WTC11 (cell line): ENCODE data around the gene TPM2. TPM values are rescaled to one million over a fixed set of nuclear protein-coding genes. Genes with fewer than 3 reads are reported as not detected.

ENCODE experiments used
- ATAC-seq: fragments of 200-7000 bp; cut with Tn5 transposase; 2 replicates; pipeline ENCODE4 v1.10.0; 2021; ENCODE audit warnings: mild to moderate bottlenecking, moderate library complexity
- CTCF ChIA-PET: fragments of 300-600 bp; sonication (Branson Sonifier 250); formaldehyde crosslinking; loops from one replicate; lab custom pipeline; 2021; ENCODE audit warnings: antibody characterized with exemption; lab: Charles Lee
- POLR2A ChIA-PET: fragments of 350-600 bp; sonication (Branson Sonifier 250); formaldehyde crosslinking; loops from one replicate; lab custom pipeline; 2021; ENCODE audit warnings: antibody characterized with exemption; lab: Charles Lee
- DNase-seq: peaks from one replicate; pipeline ENCODE4 v3.0.0; 2021; ENCODE audit warnings: low spot score
- H3K27ac Mint-ChIP-seq: 2 replicates; pipeline ENCODE4 v1.8.0; 2021; ENCODE audit warnings: mixed read lengths
- H3K27me3 Mint-ChIP-seq: 2 replicates; pipeline ENCODE4 v1.8.0; 2021; ENCODE audit warnings: low read depth, mild to moderate bottlenecking, moderate library complexity, mixed read lengths
- H3K36me3 Mint-ChIP-seq: 2 replicates; pipeline ENCODE4 v1.8.0; 2021; ENCODE audit warnings: mixed read lengths
- H3K4me1 Mint-ChIP-seq: 2 replicates; pipeline ENCODE4 v1.8.0; 2022; ENCODE audit warnings: mixed read lengths
- H3K4me3 Mint-ChIP-seq: 2 replicates; pipeline ENCODE4 v1.8.0; 2021; ENCODE audit warnings: mild to moderate bottlenecking, moderate library complexity, mixed read lengths
- H3K9me3 Mint-ChIP-seq: 2 replicates; pipeline ENCODE4 v1.8.0; 2021; ENCODE audit warnings: mixed read lengths
- ATF3 ChIP-seq: sonication (generic); formaldehyde crosslinking; conservative IDR thresholded peaks from 2 replicates; pipeline ENCODE4 v1.8.1; 2022; ENCODE audit warnings: mild to moderate bottlenecking, missing genetic modification reagents
- ATF6 ChIP-seq: sonication (generic); formaldehyde crosslinking; IDR thresholded peaks from 2 replicates; pipeline ENCODE4 v1.8.1; 2023; ENCODE audit warnings: mild to moderate bottlenecking, missing genetic modification reagents
- FOXK1 ChIP-seq: sonication (generic); formaldehyde crosslinking; IDR thresholded peaks from 2 replicates; pipeline ENCODE4 v1.8.0; 2022; ENCODE audit warnings: mild to moderate bottlenecking, moderate library complexity, missing genetic modification reagents
- FOXP1 ChIP-seq: sonication (generic); formaldehyde crosslinking; IDR thresholded peaks from 2 replicates; pipeline ENCODE4 v1.8.0; 2022; ENCODE audit warnings: missing genetic modification reagents, mild to moderate bottlenecking, moderate library complexity, borderline replicate concordance
- HMGA2 ChIP-seq: fragments of 250-450 bp; sonication (Bioruptor Pico); IDR thresholded peaks from 2 replicates; pipeline ENCODE4 v1.4.0; 2021; ENCODE audit warnings: mild to moderate bottlenecking, moderate library complexity
- NFE2L1 ChIP-seq: sonication (generic); formaldehyde crosslinking; IDR thresholded peaks from 2 replicates; pipeline ENCODE4 v1.8.1; 2023; ENCODE audit warnings: missing genetic modification reagents
- NFYB ChIP-seq: sonication (generic); formaldehyde crosslinking; conservative IDR thresholded peaks from 2 replicates; pipeline ENCODE4 v1.8.0; 2022; ENCODE audit warnings: low read depth, missing genetic modification reagents
- PRRX2 ChIP-seq: fragments of 250-450 bp; sonication (Bioruptor Pico); IDR thresholded peaks from 2 replicates; pipeline ENCODE4 v1.8.0; 2021; ENCODE audit warnings: mild to moderate bottlenecking
- RELA ChIP-seq: sonication (generic); formaldehyde crosslinking; IDR thresholded peaks from 2 replicates; pipeline ENCODE4 v1.8.1; 2022; ENCODE audit warnings: missing genetic modification reagents, mild to moderate bottlenecking, borderline replicate concordance
- SOX15 ChIP-seq: fragments of 250-450 bp; sonication (Bioruptor Pico); IDR thresholded peaks from 2 replicates; pipeline ENCODE4 v1.9.0; 2021; ENCODE audit warnings: mild to moderate bottlenecking
- TCF7 ChIP-seq: sonication (generic); formaldehyde crosslinking; IDR thresholded peaks from 2 replicates; pipeline ENCODE4 v1.8.0; 2022; ENCODE audit warnings: mild to moderate bottlenecking, low read depth, missing genetic modification reagents, moderate library complexity
- TP53 ChIP-seq: sonication (generic); formaldehyde crosslinking; IDR thresholded peaks from 2 replicates; pipeline ENCODE4 v1.8.1; 2023; ENCODE audit warnings: mild to moderate bottlenecking, missing genetic modification reagents
- ZNF121 ChIP-seq: sonication (generic); formaldehyde crosslinking; IDR thresholded peaks from 2 replicates; pipeline ENCODE4 v1.8.0; 2023; ENCODE audit warnings: missing genetic modification reagents
- ZNF138 ChIP-seq: sonication (generic); formaldehyde crosslinking; conservative IDR thresholded peaks from 2 replicates; pipeline ENCODE4 v1.8.1; 2022; ENCODE audit warnings: mild to moderate bottlenecking, moderate library complexity, missing genetic modification reagents
- ZNF263 ChIP-seq: sonication (generic); formaldehyde crosslinking; IDR thresholded peaks from 2 replicates; pipeline ENCODE4 v1.8.1; 2022; ENCODE audit warnings: low read depth, mild to moderate bottlenecking, moderate library complexity, missing genetic modification reagents
- ZNF317 ChIP-seq: sonication (generic); formaldehyde crosslinking; IDR thresholded peaks from 2 replicates; pipeline ENCODE4 v1.8.1; 2023; ENCODE audit warnings: low read depth, mild to moderate bottlenecking, moderate library complexity, missing genetic modification reagents, borderline replicate concordance
- ZNF416 ChIP-seq: fragments of 250-450 bp; sonication (Bioruptor Pico); IDR thresholded peaks from 2 replicates; pipeline ENCODE4 v1.9.0; 2021; ENCODE audit warnings: mild to moderate bottlenecking, inconsistent platforms
- ZNF423 ChIP-seq: fragments of 250-450 bp; sonication (Bioruptor Pico); IDR thresholded peaks from 2 replicates; pipeline ENCODE4 v2.1.2; 2022; ENCODE audit warnings: mild to moderate bottlenecking, moderate library complexity
- total RNA-seq: library from RNA; stranded (reverse); gene quantifications from 3 replicates; pipeline ENCODE4 v1.2.3, GENCODE V29; 2021
- TF ChIP-seq, protein P1 (sequence below): fragments of 250-450 bp; sonication (Bioruptor Pico); conservative IDR thresholded peaks from 2 replicates; pipeline ENCODE4 v1.9.0; 2021; ENCODE audit warnings: mild to moderate bottlenecking
- TF ChIP-seq, protein P2 (sequence below): fragments of 250-450 bp; sonication (Bioruptor Pico); IDR thresholded peaks from 2 replicates; pipeline ENCODE4 v1.9.0; 2021; ENCODE audit warnings: moderate library complexity, mild to moderate bottlenecking, inconsistent platforms, borderline replicate concordance
- TF ChIP-seq, protein P3 (sequence below): sonication (generic); formaldehyde crosslinking; IDR thresholded peaks from 2 replicates; pipeline ENCODE4 v1.8.1; 2022; ENCODE audit warnings: missing genetic modification reagents, borderline replicate concordance
- TF ChIP-seq, protein P4 (sequence below): sonication (generic); formaldehyde crosslinking; IDR thresholded peaks from 2 replicates; pipeline ENCODE4 v1.8.1; 2023; ENCODE audit warnings: mild to moderate bottlenecking, missing genetic modification reagents, moderate library complexity

TPM2 gene
- total RNA-seq, 1 experiment from 2014 or later = 146 TPM

DNA sequence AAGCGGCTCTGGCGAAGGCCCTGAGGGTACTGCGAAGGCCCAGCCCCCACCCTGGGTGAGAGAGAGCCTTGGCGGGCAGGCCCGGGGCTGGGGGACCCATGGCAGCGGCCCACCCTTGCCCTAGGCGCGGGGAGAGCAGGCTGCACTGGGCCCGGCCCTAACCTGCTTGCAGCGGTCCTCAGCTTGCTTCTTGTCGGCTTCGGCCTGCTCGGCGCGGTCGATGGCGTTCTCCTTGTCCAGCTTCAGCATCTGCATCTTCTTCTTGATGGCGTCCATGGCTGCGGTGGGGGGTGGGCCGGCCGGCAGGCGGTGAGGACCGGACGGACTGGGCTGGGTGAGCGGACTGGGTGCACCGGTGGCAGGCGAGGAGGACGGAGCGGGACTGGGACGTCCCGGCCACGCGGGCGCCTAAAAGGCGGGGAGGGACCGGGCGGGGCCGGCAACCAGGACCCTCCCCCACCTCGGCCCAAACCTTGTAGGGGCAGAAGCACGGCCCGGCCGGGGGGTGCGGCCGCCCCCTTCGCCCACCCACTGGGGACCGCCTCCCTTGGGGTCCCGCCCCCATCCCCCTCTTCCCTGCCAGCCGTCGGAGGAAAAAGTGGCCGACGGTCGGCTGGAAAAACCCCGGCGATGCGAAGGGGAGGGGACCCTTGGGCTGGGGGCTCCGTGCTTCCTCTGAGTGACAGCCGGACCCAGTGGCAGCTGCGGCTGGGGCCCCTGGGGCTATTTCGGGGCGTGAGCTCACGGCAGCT, at the start of gene TPM2 (continued):
- TF ChIP-seq, protein P1, sequence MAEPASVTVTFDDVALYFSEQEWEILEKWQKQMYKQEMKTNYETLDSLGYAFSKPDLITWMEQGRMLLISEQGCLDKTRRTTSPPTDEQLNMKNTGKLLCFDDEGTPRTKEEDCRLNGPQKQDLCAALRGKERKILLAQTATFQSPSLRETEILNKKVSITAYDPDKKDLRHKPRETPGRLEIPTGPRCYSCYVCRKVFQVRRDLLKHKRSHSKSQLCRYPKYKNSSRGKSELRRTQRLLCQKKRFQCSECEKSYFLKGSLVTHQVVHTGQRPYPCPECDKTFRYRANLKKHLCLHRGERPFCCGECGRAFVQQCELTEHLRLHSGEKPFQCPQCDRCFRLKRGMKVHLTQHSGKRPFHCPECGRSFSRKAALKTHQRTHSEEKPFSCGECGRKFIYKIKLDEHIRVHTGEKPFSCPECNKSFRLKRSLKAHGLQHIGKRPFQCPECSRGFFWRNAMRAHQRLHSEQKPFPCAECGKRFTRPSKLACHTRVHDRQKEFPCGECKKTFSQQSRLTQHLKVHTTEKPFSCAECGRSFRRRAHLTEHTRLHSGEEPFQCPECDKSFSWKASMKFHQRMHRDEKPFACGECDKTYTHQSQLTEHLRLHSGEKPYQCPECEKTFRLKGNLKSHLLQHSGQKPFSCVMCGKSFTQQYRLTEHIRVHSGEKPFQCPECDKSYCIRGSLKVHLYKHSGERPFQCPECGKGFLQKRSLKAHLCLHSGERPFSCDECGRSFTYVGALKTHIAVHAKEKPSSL (CRISPR knock-in tag) = no peak
- no peak for TF ChIP-seq ZNF317 (CRISPR knock-in tag)
- 0 out of 2 replicates have a peak, but pooled peaks have one; percentile 55 for TF ChIP-seq NFE2L1
- peak; percentile 69 for TF ChIP-seq ZNF423 (CRISPR knock-in tag)
- TF ChIP-seq, protein P2, sequence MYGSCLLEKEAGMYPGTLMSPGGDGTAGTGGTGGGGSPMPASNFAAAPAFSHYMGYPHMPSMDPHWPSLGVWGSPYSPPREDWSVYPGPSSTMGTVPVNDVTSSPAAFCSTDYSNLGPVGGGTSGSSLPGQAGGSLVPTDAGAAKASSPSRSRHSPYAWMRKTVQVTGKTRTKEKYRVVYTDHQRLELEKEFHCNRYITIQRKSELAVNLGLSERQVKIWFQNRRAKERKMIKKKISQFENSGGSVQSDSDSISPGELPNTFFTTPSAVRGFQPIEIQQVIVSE (CRISPR knock-in tag) = no peak
- TF ChIP-seq, protein P3, sequence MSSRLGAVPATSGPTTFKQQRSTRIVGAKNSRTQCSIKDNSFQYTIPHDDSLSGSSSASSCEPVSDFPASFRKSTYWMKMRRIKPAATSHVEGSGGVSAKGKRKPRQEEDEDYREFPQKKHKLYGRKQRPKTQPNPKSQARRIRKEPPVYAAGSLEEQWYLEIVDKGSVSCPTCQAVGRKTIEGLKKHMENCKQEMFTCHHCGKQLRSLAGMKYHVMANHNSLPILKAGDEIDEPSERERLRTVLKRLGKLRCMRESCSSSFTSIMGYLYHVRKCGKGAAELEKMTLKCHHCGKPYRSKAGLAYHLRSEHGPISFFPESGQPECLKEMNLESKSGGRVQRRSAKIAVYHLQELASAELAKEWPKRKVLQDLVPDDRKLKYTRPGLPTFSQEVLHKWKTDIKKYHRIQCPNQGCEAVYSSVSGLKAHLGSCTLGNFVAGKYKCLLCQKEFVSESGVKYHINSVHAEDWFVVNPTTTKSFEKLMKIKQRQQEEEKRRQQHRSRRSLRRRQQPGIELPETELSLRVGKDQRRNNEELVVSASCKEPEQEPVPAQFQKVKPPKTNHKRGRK (CRISPR knock-in tag) = no peak
- no peak for TF ChIP-seq SOX15 (CRISPR knock-in tag)
- TF ChIP-seq, all 79 proteins: peak for 19

GRCh38 chr9:35738924-35739323, 49.2 kb upstream of the TPM2 start:
- no peak overlapping the region for H3K27ac Mint-ChIP-seq
- CTCF ChIA-PET = interaction anchor here (0.5 to 1.7 kb wide), 2 partner anchors 17 to 127 kb away, joined by 3 to 8 read pairs; no protein-coding TSS in a partner anchor
- no peaks in the 10 kb centered on the region for H3K4me1 Mint-ChIP-seq
- no peaks in the 10 kb centered on the region for H3K27me3 Mint-ChIP-seq
- TF ChIP-seq ZNF317 (CRISPR knock-in tag) = no peak
- TF ChIP-seq, protein P2 (CRISPR knock-in tag) = no peak
- no peak for TF ChIP-seq ZNF423 (CRISPR knock-in tag)
- TF ChIP-seq ZNF121 (CRISPR knock-in tag) = no peak
- TF ChIP-seq HMGA2 (CRISPR knock-in tag) = no peak
- TF ChIP-seq ATF6 (CRISPR knock-in tag) = no peak
- no peak for TF ChIP-seq TP53 (CRISPR knock-in tag)
- TF ChIP-seq ZNF138 (CRISPR knock-in tag) = no peak
- TF ChIP-seq NFYB (CRISPR knock-in tag) = no peak
- TF ChIP-seq ZNF263 = no peak
- TF ChIP-seq FOXK1 (CRISPR knock-in tag) = no peak
- TF ChIP-seq RELA (CRISPR knock-in tag) = no peak
- no peak for TF ChIP-seq TCF7 (CRISPR knock-in tag)
- TF ChIP-seq FOXP1 (CRISPR knock-in tag) = no peak
- no peak for TF ChIP-seq ATF3 (CRISPR knock-in tag)
- TF ChIP-seq PRRX2 (CRISPR knock-in tag) = no peak
- TF ChIP-seq, protein P4, sequence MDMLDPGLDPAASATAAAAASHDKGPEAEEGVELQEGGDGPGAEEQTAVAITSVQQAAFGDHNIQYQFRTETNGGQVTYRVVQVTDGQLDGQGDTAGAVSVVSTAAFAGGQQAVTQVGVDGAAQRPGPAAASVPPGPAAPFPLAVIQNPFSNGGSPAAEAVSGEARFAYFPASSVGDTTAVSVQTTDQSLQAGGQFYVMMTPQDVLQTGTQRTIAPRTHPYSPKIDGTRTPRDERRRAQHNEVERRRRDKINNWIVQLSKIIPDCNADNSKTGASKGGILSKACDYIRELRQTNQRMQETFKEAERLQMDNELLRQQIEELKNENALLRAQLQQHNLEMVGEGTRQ (CRISPR knock-in tag) = no peak
- no peak for TF ChIP-seq ZNF416
- no peaks in the 10 kb centered on the region for H3K9me3 Mint-ChIP-seq
- POLR2A ChIA-PET = no interaction called here
- H3K4me3 Mint-ChIP-seq = no peak overlapping the region
- no peak for DNase-seq
- H3K36me3 Mint-ChIP-seq = peaks cover 74% of the 10 kb centered on the region
- no peak for ATAC-seq
